ENCODE results near the gene DNAH8. TPM values are rescaled to one million over a fixed set of nuclear protein-coding genes. Genes with fewer than 3 reads are reported as not detected.
A peak's percentile ranks its signal among the peaks of the same experiment; 100 is the strongest.

Gene DNAH8
- total RNA-seq, 1 experiment from 2014 or later: not detected

DNA sequence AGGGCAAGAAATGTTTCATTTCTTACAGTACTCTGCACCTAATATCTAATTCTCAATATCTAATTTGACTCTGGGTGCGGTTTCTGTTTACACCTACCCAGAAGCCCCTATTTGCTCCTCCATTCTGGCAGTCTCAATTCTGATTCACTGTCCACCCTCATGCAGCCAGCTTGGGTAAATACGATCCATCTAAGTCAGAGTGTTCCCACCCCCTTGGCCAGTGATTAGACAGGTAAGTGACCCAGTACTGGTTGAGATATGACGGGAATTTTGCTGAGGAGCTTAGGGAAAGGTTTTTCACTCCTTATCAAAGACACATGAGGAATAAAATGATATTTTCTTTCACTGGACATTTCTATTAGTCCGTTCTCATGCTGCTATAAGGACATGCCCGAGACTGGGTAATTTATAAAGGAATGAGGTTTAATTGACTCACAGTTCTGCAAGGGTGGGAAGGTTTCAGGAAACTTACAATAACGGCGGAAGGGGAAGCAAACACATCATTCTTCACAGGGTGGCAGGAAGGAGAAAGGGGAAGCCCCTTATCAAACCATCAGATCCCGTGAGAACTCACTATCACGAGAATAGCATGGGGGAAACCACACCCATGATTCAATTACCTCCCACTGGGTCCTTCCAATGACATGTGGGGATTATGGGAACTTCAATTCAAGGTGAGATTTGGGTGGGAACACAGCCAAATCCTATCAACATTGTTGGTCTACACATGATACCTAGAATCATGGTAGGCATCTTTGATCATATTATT, 41.5 kb upstream of the DNAH8 start:
- TF ChIP-seq EZH2 (IDR thresholded peaks at IDR 0.05; ENCODE audit: low read depth): no peak
- TF ChIP-seq, protein P1, sequence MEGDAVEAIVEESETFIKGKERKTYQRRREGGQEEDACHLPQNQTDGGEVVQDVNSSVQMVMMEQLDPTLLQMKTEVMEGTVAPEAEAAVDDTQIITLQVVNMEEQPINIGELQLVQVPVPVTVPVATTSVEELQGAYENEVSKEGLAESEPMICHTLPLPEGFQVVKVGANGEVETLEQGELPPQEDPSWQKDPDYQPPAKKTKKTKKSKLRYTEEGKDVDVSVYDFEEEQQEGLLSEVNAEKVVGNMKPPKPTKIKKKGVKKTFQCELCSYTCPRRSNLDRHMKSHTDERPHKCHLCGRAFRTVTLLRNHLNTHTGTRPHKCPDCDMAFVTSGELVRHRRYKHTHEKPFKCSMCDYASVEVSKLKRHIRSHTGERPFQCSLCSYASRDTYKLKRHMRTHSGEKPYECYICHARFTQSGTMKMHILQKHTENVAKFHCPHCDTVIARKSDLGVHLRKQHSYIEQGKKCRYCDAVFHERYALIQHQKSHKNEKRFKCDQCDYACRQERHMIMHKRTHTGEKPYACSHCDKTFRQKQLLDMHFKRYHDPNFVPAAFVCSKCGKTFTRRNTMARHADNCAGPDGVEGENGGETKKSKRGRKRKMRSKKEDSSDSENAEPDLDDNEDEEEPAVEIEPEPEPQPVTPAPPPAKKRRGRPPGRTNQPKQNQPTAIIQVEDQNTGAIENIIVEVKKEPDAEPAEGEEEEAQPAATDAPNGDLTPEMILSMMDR (conservative IDR thresholded peaks at IDR 0.05): no peak
- H3K4me2 ChIP-seq: no peak overlapping the region
- no peak for DNase-seq
- no peak overlapping the region for H3K27ac ChIP-seq
- H4K20me1 ChIP-seq (ENCODE audit: insufficient read depth): no peaks in the 10 kb centered on the region
- H3K27me3 ChIP-seq (ENCODE audit: insufficient read depth, low read depth): no peaks in the 10 kb centered on the region
- H3K9me3 ChIP-seq (ENCODE audit: insufficient read depth, low read depth): no peaks in the 10 kb centered on the region
- H3K4me1 ChIP-seq (replicated peaks; ENCODE audit: insufficient read depth): no peaks in the 10 kb centered on the region
- CTCF ChIA-PET: no interaction called here
- no peaks in the 10 kb centered on the region for H3K79me2 ChIP-seq (ENCODE audit: low read depth)
- H3K36me3 ChIP-seq (ENCODE audit: low read depth): peaks cover 21% of the 10 kb centered on the region
- H2AFZ ChIP-seq: no peak overlapping the region
- POLR2A ChIA-PET (ENCODE audit: unreplicated experiment): no interaction called here
- intact Hi-C loops (cut with micrococcal nuclease; ENCODE audit: unreplicated experiment): loop anchor here (2.0 to 10.0 kb wide), 2 partner anchors 179 to 979 kb away; partner anchors contain the start of gene MDGA1
- no peaks in the 10 kb centered on the region for H3K9me2 ChIP-seq (ENCODE audit: insufficient read depth)
- no peak overlapping the region for H3K4me3 ChIP-seq
- peaks cover 11% of the 10 kb centered on the region for H3F3A ChIP-seq (ENCODE audit: insufficient read depth, low read depth)
- BruUV-seq (replicated peaks): no TSS peak

DNA sequence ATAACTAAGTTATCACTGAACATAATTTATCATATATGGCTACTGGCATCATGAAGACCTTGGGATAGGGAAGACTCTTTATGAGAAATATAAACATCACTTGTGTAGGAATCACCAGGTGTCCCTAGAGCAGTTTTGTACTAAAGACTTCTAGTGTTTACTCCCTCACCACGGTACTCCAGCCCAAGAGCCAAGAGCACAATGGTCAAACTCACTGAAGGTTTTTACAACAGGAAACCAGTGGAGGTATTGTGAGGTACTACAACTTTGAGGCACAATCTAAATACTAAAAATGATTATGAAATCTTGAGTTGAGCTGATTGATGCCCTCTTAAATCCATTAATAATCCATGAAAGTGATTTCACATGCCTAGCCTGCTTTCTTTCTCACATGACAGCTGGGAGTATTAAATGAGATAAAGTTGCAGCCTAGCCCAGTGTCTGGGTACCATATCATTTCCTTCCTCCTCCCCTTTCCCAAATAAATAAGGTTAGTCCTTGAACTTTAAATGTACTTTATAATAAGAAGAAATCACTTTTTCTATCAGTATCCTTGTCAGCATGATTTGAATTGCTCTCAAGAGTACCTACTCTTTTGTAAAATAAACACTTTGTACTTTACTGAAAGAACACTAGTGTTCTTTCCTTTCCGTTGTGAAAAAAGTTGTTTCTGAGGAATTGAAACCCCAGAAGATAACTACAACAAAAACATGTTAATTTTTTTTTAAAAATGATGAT, 38.7 kb upstream of the DNAH8 start:
- H3K4me3 ChIP-seq: no peak overlapping the region
- intact Hi-C loops (cut with micrococcal nuclease; ENCODE audit: unreplicated experiment): loop anchor here (10.0 kb wide), 1 partner anchor 982 kb away; the partner anchor contains the start of gene MDGA1
- no peaks in the 10 kb centered on the region for H3K9me2 ChIP-seq (ENCODE audit: insufficient read depth)
- H3K36me3 ChIP-seq (ENCODE audit: low read depth): peaks cover 21% of the 10 kb centered on the region
- ChIA-PET POLR2A (ENCODE audit: unreplicated experiment) (no interaction called here), CTCF (no interaction called here)
- H3F3A ChIP-seq (ENCODE audit: insufficient read depth, low read depth): peaks cover 11% of the 10 kb centered on the region
- H2AFZ ChIP-seq: no peak overlapping the region
- H3K4me2 ChIP-seq: no peak overlapping the region
- no peaks in the 10 kb centered on the region for H3K4me1 ChIP-seq (replicated peaks; ENCODE audit: insufficient read depth)
- H4K20me1 ChIP-seq (ENCODE audit: insufficient read depth): no peaks in the 10 kb centered on the region
- TF ChIP-seq, protein P1 (conservative IDR thresholded peaks at IDR 0.05): no peak
- no peak for TF ChIP-seq EZH2 (IDR thresholded peaks at IDR 0.05; ENCODE audit: low read depth)
- H3K79me2 ChIP-seq (ENCODE audit: low read depth): no peaks in the 10 kb centered on the region
- DNase-seq: no peak
- H3K9me3 ChIP-seq (ENCODE audit: insufficient read depth, low read depth): no peaks in the 10 kb centered on the region
- no peak overlapping the region for H3K27ac ChIP-seq
- H3K27me3 ChIP-seq (ENCODE audit: insufficient read depth, low read depth): no peaks in the 10 kb centered on the region
- BruUV-seq (replicated peaks): TSS peak; percentile 5

DNA sequence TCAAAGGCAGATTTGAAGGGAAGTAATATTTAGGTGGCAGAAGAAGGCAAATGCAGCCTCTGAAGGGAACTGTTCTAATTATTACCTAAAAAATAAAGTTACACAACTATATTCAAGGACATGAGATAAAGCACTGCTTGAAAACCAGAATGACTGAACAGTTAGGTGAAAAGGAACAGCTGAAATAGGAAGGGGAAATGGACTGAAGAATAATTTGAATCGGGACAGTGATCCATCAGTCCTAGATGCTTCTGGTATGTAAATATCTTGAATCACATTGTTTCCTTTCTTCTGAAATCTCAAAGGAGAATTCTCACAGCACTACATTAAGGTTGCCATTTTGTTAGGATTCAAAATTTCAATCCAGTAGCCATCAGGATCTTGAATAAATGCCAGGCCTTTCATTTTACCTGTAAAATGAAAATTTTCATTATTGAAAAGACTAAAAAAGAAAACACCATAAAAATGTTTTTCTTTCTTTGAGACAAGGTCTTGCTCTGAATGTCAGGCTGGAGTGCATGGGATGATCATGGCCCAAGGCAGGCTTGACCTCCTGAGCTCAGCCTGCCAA, 38.1 kb upstream of the DNAH8 start:
- no TSS peak for BruUV-seq (replicated peaks)
- DNase-seq: no peak
- no peaks in the 10 kb centered on the region for H3K79me2 ChIP-seq (ENCODE audit: low read depth)
- no peaks in the 10 kb centered on the region for H3K27me3 ChIP-seq (ENCODE audit: insufficient read depth, low read depth)
- no peaks in the 10 kb centered on the region for H3K9me3 ChIP-seq (ENCODE audit: insufficient read depth, low read depth)
- TF ChIP-seq, protein P1 (conservative IDR thresholded peaks at IDR 0.05): no peak
- TF ChIP-seq EZH2 (IDR thresholded peaks at IDR 0.05; ENCODE audit: low read depth): no peak
- H4K20me1 ChIP-seq (ENCODE audit: insufficient read depth): no peaks in the 10 kb centered on the region
- H3K9me2 ChIP-seq (ENCODE audit: insufficient read depth): no peaks in the 10 kb centered on the region
- intact Hi-C loops (cut with micrococcal nuclease; ENCODE audit: unreplicated experiment): loop anchor here (10.0 kb wide), 1 partner anchor 982 kb away; the partner anchor contains the start of gene MDGA1
- no peak overlapping the region for H3K4me3 ChIP-seq
- H3K36me3 ChIP-seq (ENCODE audit: low read depth): peaks cover 28% of the 10 kb centered on the region
- no peak overlapping the region for H3K27ac ChIP-seq
- no peaks in the 10 kb centered on the region for H3K4me1 ChIP-seq (replicated peaks; ENCODE audit: insufficient read depth)
- H3F3A ChIP-seq (ENCODE audit: insufficient read depth, low read depth): peaks cover 10% of the 10 kb centered on the region
- H2AFZ ChIP-seq: no peak overlapping the region
- CTCF ChIA-PET: no interaction called here
- POLR2A ChIA-PET (ENCODE audit: unreplicated experiment): no interaction called here
- H3K4me2 ChIP-seq: no peak overlapping the region

Measured in PC-9 (cell line).